Stimulated activated CD4-positive, alpha-beta T cell treated with anti-CD3 and anti-CD28 coated beads, Interleukin-12 subunit alpha, Interleukin-12 subunit beta, amount 100 ng/mL, for 4 hours (primary cell): ENCODE data around the gene GDF2.

Source experiments
- DNase-seq: peaks from one replicate; pipeline ENCODE4 v3.0.0-alpha.2; 2020

Gene GDF2

GRCh38 chr10:47294057-47294456 lies 28.2 kb upstream of the GDF2 start:
- no peak for DNase-seq

- no peak for DNase-seq
These were observed 27.8 kb upstream of the GDF2 start for GRCh38 chr10:47294501-47294900.

GRCh38 chr10:47295411-47295810 lies 26.8 kb upstream of the GDF2 start:
- DNase-seq, result no peak

DNA sequence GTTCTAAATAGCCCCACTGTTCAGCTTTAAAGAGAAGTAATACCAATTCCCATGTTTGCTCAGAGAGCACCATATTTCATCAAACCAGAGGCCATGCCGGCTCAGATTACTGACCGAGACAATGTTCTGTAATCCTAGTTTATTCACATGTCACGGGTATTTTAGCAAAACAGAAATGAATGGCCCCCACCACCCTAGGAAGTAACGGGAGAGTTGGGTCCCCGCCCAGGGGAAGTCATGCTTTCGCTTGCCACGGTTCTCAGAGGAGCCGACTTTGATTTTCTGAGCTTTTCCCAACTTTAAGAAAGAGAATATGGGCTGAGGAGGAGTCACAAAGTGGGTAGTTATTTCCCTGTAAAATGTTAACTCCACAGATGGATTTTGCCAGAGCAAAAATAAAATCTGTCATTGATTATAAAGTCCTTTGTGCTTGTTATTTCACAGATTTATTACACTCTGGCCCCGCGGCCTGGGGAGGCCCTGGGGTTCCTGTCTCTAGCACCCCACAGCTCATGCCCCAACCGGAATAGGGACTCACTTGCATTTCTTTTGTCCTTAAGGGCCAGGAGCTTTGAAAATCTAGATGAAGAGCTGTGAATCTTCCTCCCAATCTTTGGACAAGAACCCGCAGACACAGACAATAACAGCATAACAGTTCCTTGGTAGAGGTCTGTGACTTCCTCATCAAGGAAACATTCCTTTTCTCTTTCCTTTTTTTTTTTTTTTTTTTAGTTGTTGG lies 25.9 kb upstream of the GDF2 start:
- DNase-seq, result no peak

DNA sequence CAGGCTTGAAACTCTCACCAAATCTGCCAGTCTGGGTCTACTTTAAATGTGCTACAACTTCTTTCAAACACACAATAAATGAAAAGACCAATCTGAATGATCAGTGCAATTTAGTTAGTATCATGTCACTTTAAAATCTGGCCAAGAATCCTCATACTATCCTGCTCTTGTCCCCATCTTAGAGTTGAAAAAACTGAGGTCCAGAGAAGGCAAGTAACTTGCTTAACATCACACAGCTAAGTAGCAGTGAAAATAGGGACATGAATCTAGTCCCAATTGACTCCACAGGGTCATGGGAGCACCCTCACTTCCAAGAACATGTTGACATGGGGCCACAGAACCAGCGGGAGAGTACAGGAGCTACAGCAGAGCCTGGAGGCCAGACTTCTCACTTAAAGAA lies 25.3 kb upstream of the GDF2 start:
- DNase-seq, result no peak

- no peak for DNase-seq
These were observed 24.3 kb upstream of the GDF2 start for GRCh38 chr10:47297866-47298540.

- DNase-seq, result no peak
These were observed 23.5 kb upstream of the GDF2 start for GRCh38 chr10:47298715-47299114.

DNA sequence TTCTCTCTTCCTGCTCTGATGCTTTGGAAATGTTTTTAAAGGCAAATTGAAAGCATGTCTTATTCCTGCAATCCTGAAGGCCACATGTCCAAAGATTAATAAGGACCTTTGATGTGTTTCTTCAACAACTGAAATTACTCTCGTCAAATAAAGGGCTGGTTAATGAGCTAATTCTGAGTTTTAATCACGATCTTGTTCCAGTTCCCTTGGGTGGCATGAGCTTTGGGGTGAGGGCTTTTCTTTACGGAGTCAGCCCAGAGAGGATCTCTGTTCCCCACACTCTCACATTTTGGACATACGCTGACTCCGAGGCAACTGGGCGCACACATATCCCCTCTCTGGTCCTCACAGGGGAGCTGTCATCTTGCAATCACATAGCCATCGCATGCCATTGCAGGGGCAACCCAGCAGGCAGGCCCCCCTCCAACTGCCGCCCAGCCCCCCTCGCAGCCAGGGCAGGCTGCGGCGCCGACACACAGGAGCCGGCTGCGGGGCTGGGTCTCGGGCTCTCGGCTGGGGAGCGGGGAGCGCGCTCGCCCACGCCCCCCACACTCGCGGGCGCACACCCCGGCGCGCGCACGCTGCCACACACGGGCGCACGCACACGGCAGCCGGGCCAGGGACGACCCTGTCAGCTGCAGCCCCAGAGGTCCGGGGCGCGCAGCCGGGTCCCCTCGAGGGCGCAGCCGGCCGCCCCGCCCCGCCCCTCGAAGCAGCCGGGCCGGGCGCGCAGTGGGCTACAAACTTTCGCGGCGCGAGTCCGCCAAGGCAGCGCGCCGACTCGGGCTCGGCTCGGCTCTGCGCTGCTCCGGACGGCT lies 22.4 kb upstream of the GDF2 start, which contains the start of gene GDF10:
TSS of gene GDF10 (plus strand) at position 587 of the 818 bp plus-strand sequence. CDS start 455 bp downstream, outside the sequence.
- DNase-seq, result peak; percentile 33

DNA sequence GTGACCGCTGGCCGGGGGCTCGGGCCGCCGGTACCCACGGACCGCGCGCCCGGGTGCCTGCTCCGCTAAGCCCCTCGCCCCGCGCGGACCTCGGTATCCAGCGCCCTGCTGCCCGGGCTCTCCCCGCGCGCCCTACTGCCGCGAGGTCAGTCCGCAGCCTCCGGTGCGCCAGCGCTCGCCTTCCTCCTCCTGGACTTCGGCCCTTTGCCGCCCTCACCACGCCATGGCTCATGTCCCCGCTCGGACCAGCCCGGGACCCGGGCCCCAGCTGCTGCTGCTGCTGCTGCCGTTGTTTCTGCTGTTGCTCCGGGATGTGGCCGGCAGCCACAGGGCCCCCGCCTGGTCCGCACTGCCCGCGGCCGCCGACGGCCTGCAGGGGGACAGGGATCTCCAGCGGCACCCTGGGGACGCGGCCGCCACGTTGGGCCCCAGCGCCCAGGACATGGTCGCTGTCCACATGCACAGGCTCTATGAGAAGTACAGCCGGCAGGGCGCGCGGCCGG lies 21.8 kb upstream of the GDF2 start:
- no peak for DNase-seq

DNA sequence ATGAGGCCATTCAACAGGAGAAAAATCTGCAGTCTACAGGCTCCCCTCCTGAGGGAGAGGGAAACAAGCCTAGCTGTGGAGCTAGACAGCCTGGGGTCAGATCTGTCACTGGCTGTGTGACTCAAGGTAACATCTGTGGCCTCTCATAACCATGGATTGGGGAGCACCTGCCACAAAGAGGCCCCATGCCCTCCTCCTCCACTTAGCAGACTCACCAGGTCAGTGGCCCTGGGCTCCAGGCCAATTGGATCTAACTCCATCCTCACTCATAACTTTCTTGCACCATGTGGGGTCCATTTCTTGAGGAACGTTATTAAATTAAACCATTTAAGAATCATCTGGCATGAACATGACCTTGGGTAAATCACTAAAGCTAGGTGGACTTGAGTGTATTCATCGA lies 20.4 kb upstream of the GDF2 start:
- DNase-seq, result no peak

DNA sequence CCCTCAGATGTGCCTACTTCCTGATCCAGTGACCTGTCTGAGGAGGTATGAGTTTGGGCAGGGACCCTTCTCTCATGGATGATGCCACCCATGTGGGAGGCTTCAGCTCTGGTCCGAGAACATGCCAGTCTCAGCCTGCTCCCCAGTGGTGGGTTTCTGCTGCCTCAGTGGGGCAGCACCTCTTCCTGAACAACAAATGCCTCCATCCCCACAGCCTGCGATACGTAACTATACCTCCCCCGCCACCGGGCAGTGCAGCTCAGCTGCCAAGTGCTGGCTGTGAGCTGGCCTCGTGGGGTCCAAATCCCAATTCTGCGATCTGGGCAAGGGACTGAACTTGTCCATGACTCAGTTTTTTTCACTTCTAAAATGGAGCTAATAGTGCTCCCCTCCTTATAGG lies 19.1 kb upstream of the GDF2 start:
- DNase-seq, result no peak

GRCh38 chr10:47303866-47304265 lies 18.4 kb upstream of the GDF2 start:
- no peak for DNase-seq

DNA sequence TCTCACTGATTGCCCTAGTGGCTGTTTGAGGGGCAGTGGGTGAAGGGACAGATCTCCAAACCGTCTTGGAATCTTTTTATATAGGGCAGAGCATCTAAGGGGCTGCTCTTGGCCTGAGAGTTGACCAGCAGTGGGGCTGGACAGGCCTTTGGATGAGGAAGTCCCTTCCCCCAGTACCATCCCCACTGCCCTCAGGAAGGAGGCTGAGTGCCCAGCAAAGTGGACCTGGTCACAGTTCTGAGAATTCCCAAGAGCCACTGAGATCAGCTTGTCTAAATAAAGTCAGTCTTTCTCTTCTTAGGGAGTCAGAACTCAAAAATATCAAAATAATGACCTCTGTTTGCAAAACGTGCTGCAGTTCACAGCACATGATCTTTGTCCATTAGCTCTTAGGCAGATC lies 16.7 kb upstream of the GDF2 start:
- DNase-seq, result no peak

DNA sequence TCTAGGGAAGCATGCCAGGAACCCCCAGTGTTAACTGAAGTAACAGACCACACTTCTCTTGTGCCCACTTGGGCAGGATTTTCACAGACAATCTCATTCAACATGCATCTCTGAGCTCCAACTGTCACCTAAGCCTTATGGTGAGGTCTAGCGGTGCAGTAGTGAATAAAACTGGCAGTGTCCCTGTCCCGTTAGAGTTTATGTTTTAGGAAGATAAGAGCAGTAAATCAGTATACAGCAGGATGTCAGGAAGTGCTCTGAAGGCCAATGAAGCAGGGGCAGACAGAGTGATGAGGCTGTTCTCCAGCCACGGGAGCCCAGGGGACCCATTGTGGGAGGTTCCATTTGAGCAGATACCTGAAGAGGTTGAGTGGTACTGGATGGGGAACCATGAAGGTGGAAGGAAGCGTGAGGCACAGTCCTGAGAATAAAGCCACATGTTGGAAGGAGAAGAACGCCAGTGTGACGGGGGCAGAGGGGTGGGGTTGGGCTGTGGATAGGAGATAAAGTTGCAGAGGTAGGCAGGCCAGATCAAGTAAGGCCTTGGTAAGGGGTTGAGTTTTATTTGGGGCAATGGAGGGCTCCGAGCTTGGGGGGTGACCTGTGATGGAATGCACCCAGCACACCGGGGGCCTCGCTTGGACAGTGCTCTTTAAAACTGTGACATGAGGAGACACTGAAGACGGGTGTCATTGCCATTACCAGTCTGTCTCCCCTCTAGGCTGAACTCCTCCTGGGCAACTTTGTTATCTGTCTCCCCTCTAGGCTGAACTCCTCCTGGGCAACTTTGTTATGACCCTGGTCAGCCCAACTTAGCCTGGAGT lies 15.7 kb upstream of the GDF2 start:
- DNase-seq, result no peak

- DNase-seq, result no peak
These were observed 14.9 kb upstream of the GDF2 start for GRCh38 chr10:47307381-47307780.

- DNase-seq, result no peak
These were observed 13.5 kb upstream of the GDF2 start for GRCh38 chr10:47308775-47309174.

GRCh38 chr10:47309408-47310089 lies 12.7 kb upstream of the GDF2 start:
- DNase-seq, result no peak

- no peak for DNase-seq
These were observed 12.2 kb upstream of the GDF2 start for GRCh38 chr10:47310090-47310505.

DNA sequence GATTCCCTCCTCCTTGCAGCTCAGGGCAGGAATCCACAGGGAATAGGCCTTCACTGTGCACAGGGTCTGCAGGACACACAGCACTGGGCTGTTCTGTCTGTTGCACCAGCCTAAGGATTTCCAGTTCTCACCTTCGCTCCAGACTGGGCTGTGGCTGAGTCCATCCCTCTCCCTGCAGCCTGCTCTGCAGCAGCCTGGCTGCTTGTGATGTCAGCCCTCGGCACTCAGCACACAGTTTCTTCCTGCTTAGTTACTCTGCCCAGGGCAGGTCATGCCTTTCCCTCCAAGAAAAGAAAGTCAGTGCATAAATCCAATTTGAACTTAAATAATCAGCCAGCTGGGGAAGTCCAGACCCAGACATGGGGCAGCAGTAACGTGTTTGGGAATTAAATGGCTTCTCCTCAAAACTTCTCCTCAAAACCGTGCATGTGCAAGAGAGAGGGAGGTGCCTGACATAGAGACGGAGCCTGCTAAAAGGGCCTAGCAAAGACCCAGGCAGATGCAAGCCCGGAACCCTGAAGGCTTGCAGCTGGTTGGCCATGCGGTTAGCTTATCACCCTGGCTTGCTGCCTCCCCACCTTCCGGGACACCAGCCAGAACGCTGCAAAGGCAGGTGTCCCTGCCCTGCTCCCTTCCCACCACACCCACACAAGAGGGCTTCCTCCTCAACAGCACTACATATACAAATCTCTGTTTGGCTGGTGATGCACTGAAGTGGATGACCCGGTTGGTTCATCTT lies 10.9 kb upstream of the GDF2 start:
- no peak for DNase-seq

DNA sequence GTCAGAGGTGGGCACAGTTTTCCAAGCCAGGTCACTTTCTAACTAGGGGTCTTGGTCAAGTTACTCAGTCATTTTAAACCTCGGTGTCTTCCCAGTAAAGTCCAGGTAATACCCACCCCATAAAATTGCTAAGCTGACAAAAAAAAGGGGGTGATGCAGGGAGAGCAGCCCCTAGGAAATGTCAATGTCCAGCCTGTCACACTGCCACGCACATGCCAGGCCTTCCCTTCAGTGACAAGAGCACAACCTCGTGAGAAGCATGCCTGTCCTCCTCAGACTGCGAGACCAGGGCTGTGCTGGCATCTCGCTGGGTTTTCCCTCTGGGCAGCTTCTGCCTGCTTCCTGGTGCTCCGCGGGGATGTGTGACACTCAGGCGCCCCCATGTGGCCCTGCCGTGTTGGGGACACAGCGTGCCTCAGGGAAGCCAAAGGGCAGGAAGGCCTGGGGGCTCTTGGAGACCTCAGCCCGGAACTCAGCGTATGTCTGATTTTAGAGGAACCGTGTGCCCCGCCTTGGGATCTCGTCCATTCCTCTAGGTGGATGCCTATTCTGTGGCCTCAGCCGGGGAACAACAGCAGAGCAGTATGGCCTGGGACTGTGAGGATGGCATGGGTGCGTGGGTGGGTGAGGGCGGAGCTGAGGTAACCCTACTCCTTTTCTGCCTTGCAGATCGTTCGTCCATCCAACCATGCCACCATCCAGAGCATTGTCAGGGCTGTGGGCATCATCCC lies 10.2 kb upstream of the GDF2 start:
- peak; percentile 86 for DNase-seq

GRCh38 chr10:47312663-47312995 lies 9.6 kb upstream of the GDF2 start:
- no peak for DNase-seq
